Natural killer cell (primary cell): ENCODE measurements around the gene AKAP6. TPM values are rescaled to one million over a fixed set of nuclear protein-coding genes. Genes with fewer than 3 reads are reported as not detected.

Experiments
- ATAC-seq, 3 donors: fragments of 150-1000 bp in 2 of 3; fragments of 200-7000 bp in 1 of 3; cut with Tn5 transposase; 1 replicate in 1 of 3; 2 replicates in 2 of 3; pipeline ENCODE4 v1.10.0; 2021; ENCODE audit warnings: mild to moderate bottlenecking in 2 of 3, moderate library complexity in 2 of 3
- DNase-seq, 2 donors: peaks; one replicate each; pipeline versions ENCODE4 v3.0.0 to v3.0.0-alpha.2; 2013 to 2021; ENCODE audit warnings: mixed read lengths in 1 of 2
- H3K27ac ChIP-seq: one replicate; pipeline ENCODE4 v1.5.1; 2013; ENCODE audit warnings: mild to moderate bottlenecking, low read length
- H3K27me3 ChIP-seq: one replicate; pipeline ENCODE4 v1.6.1; 2013; ENCODE audit warnings: low read length; ENCODE audit not compliant: control insufficient read depth, insufficient read depth
- H3K36me3 ChIP-seq: one replicate; pipeline ENCODE4 v1.6.1; 2013; ENCODE audit warnings: low read length; ENCODE audit not compliant: control insufficient read depth, insufficient read depth
- H3K4me1 ChIP-seq: one replicate; pipeline ENCODE4 v1.6.1; 2013; ENCODE audit warnings: low read length; ENCODE audit not compliant: control insufficient read depth, insufficient read depth
- H3K4me3 ChIP-seq: one replicate; pipeline ENCODE4 v1.5.1; 2013; ENCODE audit warnings: low read length
- H3K9me3 ChIP-seq: one replicate; pipeline ENCODE4 v1.6.1; 2013; ENCODE audit warnings: low read length; ENCODE audit not compliant: control insufficient read depth, insufficient read depth
- H3K27ac Mint-ChIP-seq, 2 donors: one replicate each; pipeline ENCODE4 v1.8.0; 2022; ENCODE audit warnings: mild to moderate bottlenecking in 2 of 2, mixed read lengths in 2 of 2, moderate library complexity in 1 of 2
- H3K27me3 Mint-ChIP-seq, 2 donors: one replicate each; pipeline ENCODE4 v1.8.0; 2022; ENCODE audit warnings: low read depth in 2 of 2, mixed read lengths in 2 of 2
- H3K36me3 Mint-ChIP-seq: one replicate; pipeline ENCODE4 v1.8.0; 2022; ENCODE audit warnings: mixed read lengths
- H3K4me1 Mint-ChIP-seq, 2 donors: one replicate each; pipeline ENCODE4 v1.8.0; 2022; ENCODE audit warnings: mixed read lengths in 2 of 2
- H3K4me3 Mint-ChIP-seq: one replicate; pipeline ENCODE4 v1.8.0; 2022; ENCODE audit warnings: mild to moderate bottlenecking, moderate library complexity, mixed read lengths
- H3K9me3 Mint-ChIP-seq, 2 donors: one replicate each; pipeline ENCODE4 v1.8.0; 2022; ENCODE audit warnings: mixed read lengths in 2 of 2
- CTCF ChIP-seq: fragments of 200-600 bp; IDR thresholded peaks from one replicate; pipeline ENCODE4 v1.8.0; 2022; ENCODE audit warnings: antibody characterized with exemption
- WGBS: methylation state at CpG from one replicate; pipeline ENCODE4 v1.1.7; 2013; ENCODE audit warnings: missing lambda C conversion rate; ENCODE audit not compliant: insufficient coverage; 5-methylcytosine and 5-hydroxymethylcytosine counted together
- intact Hi-C: fragments of 100-400 bp; cut with micrococcal nuclease; formaldehyde crosslinking; loops from one replicate; pipeline ENCODE4 v1.14.2; 2022
- total RNA-seq, 4 donors: library from RNA; stranded (reverse); fragments of 120-200 nt in 1 of 4; gene quantifications; one replicate each; pipeline versions ENCODE4 v1.2.3 to v1.2.4, GENCODE V29; 2013 to 2022

The AKAP6 gene
- total RNA-seq, 3 donors from 2014 or later (not counting 1 experiment from before 2014, with no cell fraction given), result 0.21 to 1.3 (median 0.80) TPM

- H3K27me3 Mint-ChIP-seq, result no peaks in the 10 kb centered on the region
- H3K27ac ChIP-seq, result no peak overlapping the region
- H3K4me3 ChIP-seq, result no peak overlapping the region
- 86% methylated on average over 2 of the region's 2 CpGs for WGBS
- DNase-seq (no peak), ATAC-seq (no peak)
- H3K27me3 ChIP-seq, result no peaks in the 10 kb centered on the region
- intact Hi-C loops, result no loop called here
- no peaks in the 10 kb centered on the region for H3K9me3 Mint-ChIP-seq
- H3K4me1 Mint-ChIP-seq, result no peaks in the 10 kb centered on the region
- no peaks in the 10 kb centered on the region for H3K36me3 Mint-ChIP-seq
- H3K36me3 ChIP-seq, result no peaks in the 10 kb centered on the region
- H3K27ac Mint-ChIP-seq, result no peak overlapping the region
- no peaks in the 10 kb centered on the region for H3K4me1 ChIP-seq
- TF ChIP-seq CTCF, result no peak
- no peak overlapping the region for H3K4me3 Mint-ChIP-seq
- H3K9me3 ChIP-seq, result no peaks in the 10 kb centered on the region
These were observed 3.6 kb downstream of the AKAP6 start for GRCh38 chr14:32332415-32333316.

GRCh38 chr14:32336702-32337101 lies 7.6 kb downstream of the AKAP6 start:
- Histone ChIP-seq H3K36me3 (no peaks in the 10 kb centered on the region), H3K27ac (no peak overlapping the region), H3K4me3 (no peak overlapping the region), H3K4me1 (no peaks in the 10 kb centered on the region), H3K9me3 (no peaks in the 10 kb centered on the region), H3K27me3 (no peaks in the 10 kb centered on the region)
- no peak overlapping the region for H3K27ac Mint-ChIP-seq
- peaks cover 0 to 2% of the 10 kb centered on the region in 2 donors for H3K9me3 Mint-ChIP-seq
- no peaks in the 10 kb centered on the region for H3K36me3 Mint-ChIP-seq
- H3K27me3 Mint-ChIP-seq, result no peaks in the 10 kb centered on the region
- intact Hi-C loops, result no loop called here
- H3K4me3 Mint-ChIP-seq, result no peak overlapping the region
- ATAC-seq, result no peak
- TF ChIP-seq CTCF, result no peak
- DNase-seq, result no peak
- H3K4me1 Mint-ChIP-seq, result no peaks in the 10 kb centered on the region
- 82% methylated on average over 1 of the region's 2 CpGs for WGBS

- Histone ChIP-seq H3K9me3 (no peaks in the 10 kb centered on the region), H3K36me3 (no peaks in the 10 kb centered on the region), H3K4me3 (no peak overlapping the region), H3K27me3 (no peaks in the 10 kb centered on the region), H3K4me1 (no peaks in the 10 kb centered on the region), H3K27ac (no peak overlapping the region)
- intact Hi-C loops, result no loop called here
- TF ChIP-seq CTCF, result no peak
- H3K36me3 Mint-ChIP-seq, result no peaks in the 10 kb centered on the region
- no peaks in the 10 kb centered on the region for H3K27me3 Mint-ChIP-seq
- ATAC-seq (no peak), DNase-seq (no peak)
- no peaks in the 10 kb centered on the region for H3K4me1 Mint-ChIP-seq
- H3K27ac Mint-ChIP-seq, result no peak overlapping the region
- 90% methylated on average over 1 of the region's 1 CpG for WGBS
- no peak overlapping the region for H3K4me3 Mint-ChIP-seq
- H3K9me3 Mint-ChIP-seq, result peaks cover 0 to 4% of the 10 kb centered on the region in 2 donors
These were observed 8.7 kb downstream of the AKAP6 start for GRCh38 chr14:32337759-32338158.
